ENCODE results near the gene IL18.

- no peak for TF ChIP-seq POLR2AphosphoS5 (IDR thresholded peaks at IDR 0.05)
- no peak for TF ChIP-seq CTCF (IDR thresholded peaks at IDR 0.05)
- no peak for TF ChIP-seq POLR2A (IDR thresholded peaks at IDR 0.05)
- no peak for TF ChIP-seq EP300 (IDR thresholded peaks at IDR 0.05)
Measured at GRCh38 chr11:112128483-112129121, 35.3 kb downstream of the IL18 start.
